ENCODE measurements around the gene CNTNAP2.

- no peak for TF ChIP-seq AFF4 (CRISPR knock-in tag; IDR thresholded peaks at IDR 0.05)
- no peak for TF ChIP-seq ZNF513 (CRISPR knock-in tag; conservative IDR thresholded peaks at IDR 0.05)
- TF ChIP-seq MTA3 (CRISPR knock-in tag; IDR thresholded peaks at IDR 0.05) = no peak
- TF ChIP-seq CBX2 (IDR thresholded peaks at IDR 0.05; ENCODE audit: low read depth, low read length) = no peak
- TF ChIP-seq CBX2 (CRISPR knock-in tag; IDR thresholded peaks at IDR 0.05; ENCODE audit: low read depth) = no peak
- TF ChIP-seq ZSCAN21 (CRISPR knock-in tag; IDR thresholded peaks at IDR 0.05; ENCODE audit: borderline replicate concordance) = no peak
- no peak for TF ChIP-seq CTCF (CRISPR knock-in tag; IDR thresholded peaks at IDR 0.05)
- no peak for TF ChIP-seq ZNF24 (IDR thresholded peaks at IDR 0.05)
- TF ChIP-seq ZNF569 (CRISPR knock-in tag; IDR thresholded peaks at IDR 0.05; ENCODE audit: borderline replicate concordance) = no peak
- no peak for TF ChIP-seq ZNF138 (CRISPR knock-in tag; IDR thresholded peaks at IDR 0.05; ENCODE audit: low read depth)
- TF ChIP-seq EHMT2 (IDR thresholded peaks at IDR 0.05; ENCODE audit: borderline replicate concordance, low read depth, low read length) = no peak
- no peak for TF ChIP-seq RAD21 (CRISPR knock-in tag; IDR thresholded peaks at IDR 0.05)
- no peak for TF ChIP-seq ZNF570 (CRISPR knock-in tag; IDR thresholded peaks at IDR 0.05; ENCODE audit: borderline replicate concordance)
- TF ChIP-seq MTF1 (CRISPR knock-in tag; IDR thresholded peaks at IDR 0.05) = no peak
Measured at GRCh38 chr7:147813316-147813715, 1696.7 kb downstream of the CNTNAP2 start.
